Fibroblast of lung (primary cell): ENCODE measurements around the gene KRTDAP. TPM values are rescaled to one million over a fixed set of nuclear protein-coding genes. Genes with fewer than 3 reads are reported as not detected.

Experiments
- DNase-seq, 2 donors: peaks; one replicate each; pipeline versions ENCODE4 v3.0.0 to v3.0.0-alpha.2; 2010; ENCODE audit warnings: low read depth in 2 of 2
- H2AFZ ChIP-seq: 2 replicates; pipeline ENCODE4 v1.5.1; 2012; ENCODE audit warnings: low read length, control low read depth, inconsistent platforms
- H3K27ac ChIP-seq: 2 replicates; pipeline ENCODE4 v1.5.1; 2011; ENCODE audit warnings: low read length, control low read depth; ENCODE audit not compliant: insufficient read depth
- H3K27me3 ChIP-seq: 2 replicates; pipeline ENCODE4 v1.5.1; 2011; ENCODE audit warnings: mild to moderate bottlenecking, low read length; ENCODE audit not compliant: control insufficient read depth, insufficient read depth
- H3K36me3 ChIP-seq: 2 replicates; pipeline ENCODE4 v1.5.1; 2011; ENCODE audit warnings: low read length; ENCODE audit not compliant: control insufficient read depth, insufficient read depth
- H3K4me1 ChIP-seq: 2 replicates; pipeline ENCODE4 v1.5.1; 2011; ENCODE audit warnings: low read length; ENCODE audit not compliant: control insufficient read depth, insufficient read depth; ENCODE audit errors: extremely low read depth
- H3K4me2 ChIP-seq: 2 replicates; pipeline ENCODE4 v1.5.1; 2011; ENCODE audit warnings: low read length, control low read depth; ENCODE audit not compliant: insufficient read depth; ENCODE audit errors: extremely low read depth
- H3K4me3 ChIP-seq, 4 experiments: fragments of 200-600 bp in 1 of 4; sonication (generic) in 1 of 4; replicated peaks in 1 of 4; 2 replicates each; pipeline ENCODE4 v1.5.1; 2011 to 2016; ENCODE audit warnings: low read length in 4 of 4, low read depth in 3 of 4, mild to moderate bottlenecking in 3 of 4, control low read depth in 2 of 4, inconsistent platforms in 1 of 4, mixed read lengths in 1 of 4; ENCODE audit not compliant: insufficient read depth in 1 of 4; ENCODE audit errors: control extremely low read depth in 1 of 4
- H3K79me2 ChIP-seq: 2 replicates; pipeline ENCODE4 v1.5.1; 2012; ENCODE audit warnings: mild to moderate bottlenecking, low read length, inconsistent platforms; ENCODE audit not compliant: control insufficient read depth, insufficient read depth
- H3K9ac ChIP-seq: 2 replicates; pipeline ENCODE4 v1.5.1; 2011; ENCODE audit warnings: mild to moderate bottlenecking, low read length, control low read depth; ENCODE audit not compliant: insufficient read depth
- H3K9me3 ChIP-seq: 2 replicates; pipeline ENCODE4 v1.5.1; 2012; ENCODE audit warnings: low read depth, low read length; ENCODE audit not compliant: control insufficient read depth, insufficient read depth
- H4K20me1 ChIP-seq: 2 replicates; pipeline ENCODE4 v1.5.1; 2011; ENCODE audit warnings: low read length; ENCODE audit not compliant: control insufficient read depth, insufficient read depth; ENCODE audit errors: extremely low read depth
- EZH2 ChIP-seq: IDR thresholded peaks from 2 replicates; pipeline ENCODE4 v1.5.1; 2012; ENCODE audit warnings: low read length, control low read depth, mild to moderate bottlenecking; ENCODE audit errors: missing control alignments
- polyA plus RNA-seq, 2 donors: library from polyadenylated mRNA; depleted of rRNA in 1 of 2; stranded (reverse) in 1 of 2; unstranded in 1 of 2; fragments of >200 nt; gene quantifications; 2 replicates each; pipeline ENCODE4 v1.2.1, GENCODE V29; 2011 to 2012; ENCODE audit warnings: missing spikeins in 1 of 2
- total RNA-seq: library from RNA; depleted of rRNA; stranded (reverse); fragments of >200 nt; gene quantifications from 2 replicates; pipeline ENCODE4 v1.2.1, GENCODE V29; 2014
- TF ChIP-seq, protein P1 (sequence below), 2 donors: IDR thresholded peaks in 1 of 2; conservative IDR thresholded peaks in 1 of 2; 1 replicate in 1 of 2; 2 replicates in 1 of 2; pipeline ENCODE4 v1.5.1; 2011 to 2012; ENCODE audit warnings: low read length in 2 of 2, control low read depth in 1 of 2, inconsistent platforms in 1 of 2, low read depth in 1 of 2, mild to moderate bottlenecking in 1 of 2

KRTDAP gene
- total and polyA plus RNA-seq, 2 donors (not counting 1 experiment from before 2014, with no cell fraction given) = not detected

DNA sequence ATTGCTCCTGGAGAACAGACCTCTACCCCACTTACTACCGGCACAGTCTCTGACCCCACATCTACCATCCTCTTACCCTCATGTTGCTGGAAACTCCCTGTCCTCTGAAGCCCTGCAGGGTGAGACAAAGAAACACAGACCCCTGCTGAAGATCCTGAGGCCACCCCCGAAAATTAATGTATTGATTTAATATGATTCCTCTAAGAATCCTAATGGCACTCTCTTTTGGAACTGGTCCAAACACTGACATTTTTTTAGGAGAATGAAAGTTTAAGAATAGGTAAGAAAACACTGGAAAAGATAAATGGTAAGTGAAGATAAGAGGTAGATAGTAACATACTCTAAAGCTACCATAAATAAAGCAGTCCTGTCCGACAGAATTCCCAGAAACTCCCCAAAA is 17.9 kb upstream of the KRTDAP start:
- TF ChIP-seq, protein P1, sequence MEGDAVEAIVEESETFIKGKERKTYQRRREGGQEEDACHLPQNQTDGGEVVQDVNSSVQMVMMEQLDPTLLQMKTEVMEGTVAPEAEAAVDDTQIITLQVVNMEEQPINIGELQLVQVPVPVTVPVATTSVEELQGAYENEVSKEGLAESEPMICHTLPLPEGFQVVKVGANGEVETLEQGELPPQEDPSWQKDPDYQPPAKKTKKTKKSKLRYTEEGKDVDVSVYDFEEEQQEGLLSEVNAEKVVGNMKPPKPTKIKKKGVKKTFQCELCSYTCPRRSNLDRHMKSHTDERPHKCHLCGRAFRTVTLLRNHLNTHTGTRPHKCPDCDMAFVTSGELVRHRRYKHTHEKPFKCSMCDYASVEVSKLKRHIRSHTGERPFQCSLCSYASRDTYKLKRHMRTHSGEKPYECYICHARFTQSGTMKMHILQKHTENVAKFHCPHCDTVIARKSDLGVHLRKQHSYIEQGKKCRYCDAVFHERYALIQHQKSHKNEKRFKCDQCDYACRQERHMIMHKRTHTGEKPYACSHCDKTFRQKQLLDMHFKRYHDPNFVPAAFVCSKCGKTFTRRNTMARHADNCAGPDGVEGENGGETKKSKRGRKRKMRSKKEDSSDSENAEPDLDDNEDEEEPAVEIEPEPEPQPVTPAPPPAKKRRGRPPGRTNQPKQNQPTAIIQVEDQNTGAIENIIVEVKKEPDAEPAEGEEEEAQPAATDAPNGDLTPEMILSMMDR (conservative IDR thresholded peaks at IDR 0.05 in 1 of 2, IDR thresholded peaks at IDR 0.05 in 1 of 2; ENCODE audit: low read depth in 1 of 2, low read length in 2 of 2) = no peak
- no peak for TF ChIP-seq EZH2
- H3K79me2 ChIP-seq = no peaks in the 10 kb centered on the region
- H3K4me3 ChIP-seq = no peak overlapping the region
- H2AFZ ChIP-seq = no peak overlapping the region
- no peak overlapping the region for H3K4me2 ChIP-seq
- no peak for DNase-seq
- H3K4me1 ChIP-seq = peaks cover 4% of the 10 kb centered on the region
- no peaks in the 10 kb centered on the region for H3K36me3 ChIP-seq
- no peaks in the 10 kb centered on the region for H4K20me1 ChIP-seq
- H3K9me3 ChIP-seq = no peaks in the 10 kb centered on the region
- H3K27me3 ChIP-seq = peaks cover 34% of the 10 kb centered on the region
- H3K9ac ChIP-seq = no peak overlapping the region
- H3K27ac ChIP-seq = no peak overlapping the region

- no peak overlapping the region for H3K4me2 ChIP-seq
- no peak overlapping the region for H3K4me3 ChIP-seq
- no peak for TF ChIP-seq EZH2
- TF ChIP-seq, protein P1 (conservative IDR thresholded peaks at IDR 0.05 in 1 of 2, IDR thresholded peaks at IDR 0.05 in 1 of 2; ENCODE audit: low read depth in 1 of 2, low read length in 2 of 2) = no peak
- no peaks in the 10 kb centered on the region for H3K9me3 ChIP-seq
- H3K4me1 ChIP-seq = peaks cover 4% of the 10 kb centered on the region
- H3K36me3 ChIP-seq = no peaks in the 10 kb centered on the region
- no peak overlapping the region for H2AFZ ChIP-seq
- no peak for DNase-seq
- no peaks in the 10 kb centered on the region for H3K79me2 ChIP-seq
- H3K27ac ChIP-seq = no peak overlapping the region
- H3K9ac ChIP-seq = no peak overlapping the region
- H4K20me1 ChIP-seq = no peaks in the 10 kb centered on the region
- peaks cover 32% of the 10 kb centered on the region for H3K27me3 ChIP-seq
Measured at GRCh38 chr19:35507561-35507960, 17.3 kb upstream of the KRTDAP start.

DNA sequence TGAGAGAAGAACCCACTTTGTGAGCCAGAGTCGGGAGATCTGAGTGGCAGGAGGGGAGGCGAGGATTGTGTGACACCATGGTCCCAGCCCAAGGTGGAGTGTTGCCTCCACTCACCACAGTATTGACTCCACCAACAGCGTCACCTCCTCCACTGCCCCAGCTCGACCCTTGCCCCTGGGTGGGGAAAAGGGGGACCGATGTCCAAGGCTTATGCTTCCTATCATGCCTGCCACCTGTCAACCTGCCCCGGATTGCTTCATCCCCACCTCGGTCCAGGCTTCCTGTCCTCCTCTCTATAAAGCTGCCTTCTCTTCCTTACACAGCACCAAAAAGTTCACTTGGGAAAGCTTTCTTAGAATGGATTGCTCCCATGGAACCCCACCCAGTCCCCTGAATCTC is 15.7 kb upstream of the KRTDAP start:
- Histone ChIP-seq H3K9ac (no peak overlapping the region), H3K9me3 (no peaks in the 10 kb centered on the region), H3K4me1 (peaks cover 4% of the 10 kb centered on the region), H3K27me3 (peaks cover 32% of the 10 kb centered on the region), H3K4me2 (no peak overlapping the region), H3K27ac (no peak overlapping the region), H3K36me3 (no peaks in the 10 kb centered on the region), H2AFZ (no peak overlapping the region), H4K20me1 (no peaks in the 10 kb centered on the region), H3K4me3 (no peak overlapping the region), H3K79me2 (no peaks in the 10 kb centered on the region)
- DNase-seq = no peak
- no peak for TF ChIP-seq EZH2
- TF ChIP-seq, protein P1 (conservative IDR thresholded peaks at IDR 0.05 in 1 of 2, IDR thresholded peaks at IDR 0.05 in 1 of 2; ENCODE audit: low read depth in 1 of 2, low read length in 2 of 2) = no peak
